GM12891 (cell line): ENCODE data around the gene ASAP3.

Experiments used
- POLR2A ChIP-seq: IDR thresholded peaks from 2 replicates; pipeline ENCODE4 v1.6.1; 2011; ENCODE audit warnings: low read depth, low read length, control low read depth
- POLR2AphosphoS5 ChIP-seq: IDR thresholded peaks from 2 replicates; pipeline ENCODE4 v1.6.1; 2011; ENCODE audit warnings: low read depth, low read length, control low read depth
- SPI1 ChIP-seq: IDR thresholded peaks from 2 replicates; pipeline ENCODE4 v1.6.1; 2011; ENCODE audit warnings: low read depth, low read length, control low read depth

- TF ChIP-seq SPI1 (no peak), POLR2A (no peak), POLR2AphosphoS5 (no peak)
Observed at GRCh38 chr1:23492132-23492720, 8.2 kb upstream of the ASAP3 start.
